ENCODE measurements around the gene COX19. TPM values are rescaled to one million over a fixed set of nuclear protein-coding genes. Genes with fewer than 3 reads are reported as not detected.

COX19 gene, protein sequence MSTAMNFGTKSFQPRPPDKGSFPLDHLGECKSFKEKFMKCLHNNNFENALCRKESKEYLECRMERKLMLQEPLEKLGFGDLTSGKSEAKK
- polyA plus RNA-seq (4.7 to 6.3 TPM (median 6.2 TPM) in 3 replicates), polyA minus RNA-seq (4.0 to 5.1 TPM (median 4.3 TPM) in 3 replicates)
- polyA plus RNA-seq (2011; ENCODE audit: low read depth): 4.8 TPM
- 3.5 TPM in 2 replicates for polyA plus RNA-seq (2011; cell fraction: cytosol; rRNA removed)
- 11.7 and 13.8 TPM in 2 replicates for polyA plus RNA-seq (2011; cell fraction: nucleus; rRNA removed)
- 5.4 and 6.2 TPM in 2 replicates for polyA plus RNA-seq (2012; ENCODE audit: low replicate concordance)
- polyA minus RNA-seq (2011; cell fraction: cytosol; rRNA and poly(A)+ RNA removed): 0.58 TPM
- polyA minus RNA-seq (2011; cell fraction: nucleus; rRNA and poly(A)+ RNA removed): 3.2 and 5.5 TPM in 2 replicates

DNA sequence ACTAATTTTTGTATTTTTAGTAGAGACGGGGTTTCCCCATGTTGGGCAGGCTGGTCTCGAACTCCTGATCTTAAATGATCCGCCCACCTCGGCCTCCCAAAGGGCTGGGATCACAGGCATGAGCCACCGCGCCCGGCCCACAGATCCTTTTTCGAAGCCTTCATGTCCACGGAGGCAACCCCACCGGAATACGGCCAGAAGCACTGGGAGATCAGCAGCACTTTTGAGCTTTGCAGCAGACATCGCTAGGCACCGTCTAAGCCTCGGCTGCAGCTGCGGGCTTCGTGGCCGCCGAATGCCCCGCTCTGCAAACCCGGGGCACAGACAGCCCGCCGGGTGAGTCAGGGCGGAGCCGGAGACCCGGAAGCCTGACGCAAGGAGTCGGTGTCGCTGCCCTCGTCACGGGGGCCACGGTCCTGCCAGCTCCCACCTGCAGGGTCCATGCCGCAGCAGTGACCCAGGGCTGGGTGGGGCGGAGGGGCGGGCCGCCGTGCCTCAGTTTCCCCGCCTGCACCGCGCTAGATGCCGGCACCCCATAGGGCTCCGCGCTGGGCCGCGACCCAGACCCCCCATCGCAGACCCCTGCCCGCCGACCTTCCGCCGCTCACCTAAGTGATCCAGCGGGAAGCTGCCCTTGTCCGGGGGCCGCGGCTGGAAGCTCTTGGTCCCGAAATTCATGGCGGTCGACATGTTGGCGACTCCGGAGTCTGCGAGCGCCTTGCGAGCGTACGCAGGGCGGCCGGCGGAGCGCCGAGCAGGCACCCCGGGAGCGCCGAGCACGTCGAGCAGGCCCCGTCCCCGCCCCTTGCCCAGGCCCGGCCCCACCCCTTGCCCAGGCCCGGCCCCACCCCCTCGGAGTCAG is at the start of gene COX19:
Gene COX19, minus strand, starts transcription at position 730 of the 862 bp plus-strand sequence. Its CDS starts 40 bp downstream, at position 690.
- Histone ChIP-seq H3K9ac (ENCODE audit: control insufficient read depth, extremely low read depth, insufficient read depth, low read length) (peak within 1 kb of the TSS; percentile 95), H4K20me1 (ENCODE audit: control insufficient read depth, extremely low read depth, insufficient read depth, low read length) (peaks cover 3% of the 10 kb centered on the region), H3K9me1 (ENCODE audit: control insufficient read depth, extremely low read depth, insufficient read depth, low read length) (no peaks in the 10 kb centered on the region), H3K4me1 (ENCODE audit: control insufficient read depth, extremely low read depth, insufficient read depth, low read length) (peaks cover 4% of the 10 kb centered on the region), H3K27ac (ENCODE audit: control insufficient read depth, insufficient read depth, low read length) (peak within 1 kb of the TSS; percentile 88), H3K27me3 (ENCODE audit: control insufficient read depth, extremely low read depth, insufficient read depth, low read length) (no peaks in the 10 kb centered on the region), H3K79me2 (ENCODE audit: control insufficient read depth, insufficient read depth, low read length) (peaks cover 42% of the 10 kb centered on the region), H3K36me3 (ENCODE audit: control insufficient read depth in 2 of 2, extremely low read depth in 1 of 2, insufficient read depth in 2 of 2, low read length in 2 of 2) (peaks cover 8 to 24% of the 10 kb centered on the region in 2 experiments), H3K4me2 (ENCODE audit: control insufficient read depth, extremely low read depth, insufficient read depth, low read depth, low read length) (peak within 1 kb of the TSS; percentile 82), H3K4me3 (ENCODE audit: control insufficient read depth in 2 of 3, extremely low read depth in 1 of 3, insufficient read depth in 2 of 3, low read depth in 1 of 3, low read length in 3 of 3) (peak within 1 kb of the TSS; percentile 62 to 100 (median 87)), H3K9me3 (ENCODE audit: control insufficient read depth, low read depth, low read length) (no peaks in the 10 kb centered on the region), H2AFZ (ENCODE audit: control insufficient read depth, low read length) (peak within 1 kb of the TSS; percentile 89)
- no peak for TF ChIP-seq EZH2 (IDR thresholded peaks at IDR 0.05; ENCODE audit: low read length)
- TF ChIP-seq, protein P1, sequence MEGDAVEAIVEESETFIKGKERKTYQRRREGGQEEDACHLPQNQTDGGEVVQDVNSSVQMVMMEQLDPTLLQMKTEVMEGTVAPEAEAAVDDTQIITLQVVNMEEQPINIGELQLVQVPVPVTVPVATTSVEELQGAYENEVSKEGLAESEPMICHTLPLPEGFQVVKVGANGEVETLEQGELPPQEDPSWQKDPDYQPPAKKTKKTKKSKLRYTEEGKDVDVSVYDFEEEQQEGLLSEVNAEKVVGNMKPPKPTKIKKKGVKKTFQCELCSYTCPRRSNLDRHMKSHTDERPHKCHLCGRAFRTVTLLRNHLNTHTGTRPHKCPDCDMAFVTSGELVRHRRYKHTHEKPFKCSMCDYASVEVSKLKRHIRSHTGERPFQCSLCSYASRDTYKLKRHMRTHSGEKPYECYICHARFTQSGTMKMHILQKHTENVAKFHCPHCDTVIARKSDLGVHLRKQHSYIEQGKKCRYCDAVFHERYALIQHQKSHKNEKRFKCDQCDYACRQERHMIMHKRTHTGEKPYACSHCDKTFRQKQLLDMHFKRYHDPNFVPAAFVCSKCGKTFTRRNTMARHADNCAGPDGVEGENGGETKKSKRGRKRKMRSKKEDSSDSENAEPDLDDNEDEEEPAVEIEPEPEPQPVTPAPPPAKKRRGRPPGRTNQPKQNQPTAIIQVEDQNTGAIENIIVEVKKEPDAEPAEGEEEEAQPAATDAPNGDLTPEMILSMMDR (optimal IDR thresholded peaks at IDR 0.05 in 1 of 3, IDR thresholded peaks at IDR 0.05 in 1 of 3, conservative IDR thresholded peaks at IDR 0.05 in 1 of 3; ENCODE audit: extremely low read depth in 1 of 3, insufficient read depth in 2 of 3, low read length in 3 of 3): no peak
- dilution Hi-C loops (cut with MboI; ENCODE audit: extremely low pct_ligation_motif_present, low sequenced_read_pairs): no loop called here
- no peak for FAIRE-seq
- DNase-seq (ENCODE audit: low read depth, low spot score): no peak

DNA sequence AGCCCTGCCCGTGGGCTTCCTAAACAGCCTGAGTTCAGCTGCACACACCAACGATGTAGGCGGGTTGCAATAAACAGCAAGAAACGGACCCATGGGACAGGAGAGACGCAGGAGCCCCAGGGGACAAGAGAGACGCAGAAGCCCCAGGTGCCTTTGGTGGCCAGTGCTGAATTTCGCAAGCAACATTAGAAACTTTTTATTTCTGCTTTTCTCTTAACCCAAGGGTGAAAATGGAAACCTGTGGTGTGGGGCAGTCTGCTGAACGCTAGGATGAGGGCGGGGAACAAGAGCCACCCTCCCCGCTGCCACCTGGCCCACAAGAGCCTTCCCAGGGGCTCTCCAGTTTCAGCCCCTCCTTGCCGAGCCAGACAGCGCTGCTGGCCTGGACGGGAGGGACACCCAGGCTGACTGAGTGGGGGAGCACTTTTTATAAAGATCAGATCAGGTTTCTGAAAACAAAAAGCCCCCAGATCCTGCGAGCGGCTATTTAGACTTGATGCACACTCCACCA is 49.0 kb upstream of the COX19 start:
- Histone ChIP-seq H3K27ac (ENCODE audit: control insufficient read depth, insufficient read depth, low read length) (no peak overlapping the region), H3K9ac (ENCODE audit: control insufficient read depth, extremely low read depth, insufficient read depth, low read length) (no peak overlapping the region), H3K4me3 (ENCODE audit: control insufficient read depth in 2 of 3, extremely low read depth in 1 of 3, insufficient read depth in 2 of 3, low read depth in 1 of 3, low read length in 3 of 3) (no peak overlapping the region), H3K4me1 (ENCODE audit: control insufficient read depth, extremely low read depth, insufficient read depth, low read length) (peaks cover 13% of the 10 kb centered on the region), H4K20me1 (ENCODE audit: control insufficient read depth, extremely low read depth, insufficient read depth, low read length) (peaks cover 11% of the 10 kb centered on the region), H3K36me3 (ENCODE audit: control insufficient read depth in 2 of 2, extremely low read depth in 1 of 2, insufficient read depth in 2 of 2, low read length in 2 of 2) (peaks cover 2 to 12% of the 10 kb centered on the region in 2 experiments), H3K79me2 (ENCODE audit: control insufficient read depth, insufficient read depth, low read length) (peaks cover 59% of the 10 kb centered on the region), H3K9me3 (ENCODE audit: control insufficient read depth, low read depth, low read length) (no peaks in the 10 kb centered on the region), H2AFZ (ENCODE audit: control insufficient read depth, low read length) (no peak overlapping the region), H3K27me3 (ENCODE audit: control insufficient read depth, extremely low read depth, insufficient read depth, low read length) (no peaks in the 10 kb centered on the region), H3K4me2 (ENCODE audit: control insufficient read depth, extremely low read depth, insufficient read depth, low read depth, low read length) (no peak overlapping the region), H3K9me1 (ENCODE audit: control insufficient read depth, extremely low read depth, insufficient read depth, low read length) (no peaks in the 10 kb centered on the region)
- dilution Hi-C loops (cut with MboI; ENCODE audit: extremely low pct_ligation_motif_present, low sequenced_read_pairs): no loop called here
- FAIRE-seq: no peak
- TF ChIP-seq EZH2 (IDR thresholded peaks at IDR 0.05; ENCODE audit: low read length): no peak
- TF ChIP-seq, protein P1 (optimal IDR thresholded peaks at IDR 0.05 in 1 of 3, IDR thresholded peaks at IDR 0.05 in 1 of 3, conservative IDR thresholded peaks at IDR 0.05 in 1 of 3; ENCODE audit: extremely low read depth in 1 of 3, insufficient read depth in 2 of 3, low read length in 3 of 3): no peak
- no peak for DNase-seq (ENCODE audit: low read depth, low spot score)

Measured in keratinocyte (primary cell).